ENCODE results near the gene ZNF329. TPM values are rescaled to one million over a fixed set of nuclear protein-coding genes. Genes with fewer than 3 reads are reported as not detected.

Gene ZNF329
- total RNA-seq, 1 experiment from 2014 or later: 11.2 TPM

DNA sequence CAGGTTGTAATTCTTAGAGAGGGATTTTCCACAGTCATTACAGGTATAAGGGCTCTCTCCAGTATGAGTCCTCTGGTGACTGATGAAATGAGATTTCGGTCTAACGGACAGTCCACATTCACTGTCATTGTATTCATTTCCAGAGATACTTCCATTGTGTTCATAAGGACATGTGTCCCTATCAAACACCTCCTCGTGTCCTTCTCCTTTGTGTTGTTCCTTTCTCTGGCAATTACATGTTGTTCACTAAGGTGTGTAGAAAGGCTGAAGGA lies 42.1 kb downstream of the ZNF329 start:
- no peak for DNase-seq
- H3K4me3 Mint-ChIP-seq (ENCODE audit: low read depth, unreplicated experiment): no peak overlapping the region
- no peaks in the 10 kb centered on the region for H3K36me3 Mint-ChIP-seq (ENCODE audit: insufficient read depth, unreplicated experiment)
- CTCF ChIA-PET: no interaction called here
- no TSS peak for BruUV-seq (replicated peaks)
- H3K9me3 Mint-ChIP-seq (ENCODE audit: low read depth, unreplicated experiment): peaks cover 16% of the 10 kb centered on the region
- no peaks in the 10 kb centered on the region for H3K27me3 Mint-ChIP-seq (ENCODE audit: unreplicated experiment)
- intact Hi-C loops (cut with micrococcal nuclease; ENCODE audit: unreplicated experiment): no loop called here
- no peaks in the 10 kb centered on the region for H3K4me1 Mint-ChIP-seq (ENCODE audit: low read depth, unreplicated experiment)
- TF ChIP-seq, protein P1, sequence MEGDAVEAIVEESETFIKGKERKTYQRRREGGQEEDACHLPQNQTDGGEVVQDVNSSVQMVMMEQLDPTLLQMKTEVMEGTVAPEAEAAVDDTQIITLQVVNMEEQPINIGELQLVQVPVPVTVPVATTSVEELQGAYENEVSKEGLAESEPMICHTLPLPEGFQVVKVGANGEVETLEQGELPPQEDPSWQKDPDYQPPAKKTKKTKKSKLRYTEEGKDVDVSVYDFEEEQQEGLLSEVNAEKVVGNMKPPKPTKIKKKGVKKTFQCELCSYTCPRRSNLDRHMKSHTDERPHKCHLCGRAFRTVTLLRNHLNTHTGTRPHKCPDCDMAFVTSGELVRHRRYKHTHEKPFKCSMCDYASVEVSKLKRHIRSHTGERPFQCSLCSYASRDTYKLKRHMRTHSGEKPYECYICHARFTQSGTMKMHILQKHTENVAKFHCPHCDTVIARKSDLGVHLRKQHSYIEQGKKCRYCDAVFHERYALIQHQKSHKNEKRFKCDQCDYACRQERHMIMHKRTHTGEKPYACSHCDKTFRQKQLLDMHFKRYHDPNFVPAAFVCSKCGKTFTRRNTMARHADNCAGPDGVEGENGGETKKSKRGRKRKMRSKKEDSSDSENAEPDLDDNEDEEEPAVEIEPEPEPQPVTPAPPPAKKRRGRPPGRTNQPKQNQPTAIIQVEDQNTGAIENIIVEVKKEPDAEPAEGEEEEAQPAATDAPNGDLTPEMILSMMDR (IDR thresholded peaks at IDR 0.05; ENCODE audit: unreplicated experiment): no peak
- no peak overlapping the region for H3K27ac Mint-ChIP-seq (ENCODE audit: unreplicated experiment)

GRCh38 chr19:58107778-58108545 lies 42.6 kb downstream of the ZNF329 start:
- no peaks in the 10 kb centered on the region for H3K4me1 Mint-ChIP-seq (ENCODE audit: low read depth, unreplicated experiment)
- H3K9me3 Mint-ChIP-seq (ENCODE audit: low read depth, unreplicated experiment): peaks cover 20% of the 10 kb centered on the region
- no peaks in the 10 kb centered on the region for H3K27me3 Mint-ChIP-seq (ENCODE audit: unreplicated experiment)
- H3K36me3 Mint-ChIP-seq (ENCODE audit: insufficient read depth, unreplicated experiment): no peaks in the 10 kb centered on the region
- no peak overlapping the region for H3K4me3 Mint-ChIP-seq (ENCODE audit: low read depth, unreplicated experiment)
- CTCF ChIA-PET: no interaction called here
- intact Hi-C loops (cut with micrococcal nuclease; ENCODE audit: unreplicated experiment): loop anchor here (2.0 kb wide), 1 partner anchor 61 kb away; no protein-coding TSS in a partner anchor
- no peak for DNase-seq
- BruUV-seq (replicated peaks): no TSS peak
- H3K27ac Mint-ChIP-seq (ENCODE audit: unreplicated experiment): no peak overlapping the region
- TF ChIP-seq, protein P1 (IDR thresholded peaks at IDR 0.05; ENCODE audit: unreplicated experiment): no peak

- H3K4me3 Mint-ChIP-seq (ENCODE audit: low read depth, unreplicated experiment): peak overlapping the region; percentile 79
- H3K9me3 Mint-ChIP-seq (ENCODE audit: low read depth, unreplicated experiment): peaks cover 17% of the 10 kb centered on the region
- DNase-seq: no peak
- TSS peak; percentile 98 for BruUV-seq (replicated peaks)
- intact Hi-C loops (cut with micrococcal nuclease; ENCODE audit: unreplicated experiment): no loop called here
- peaks cover 11% of the 10 kb centered on the region for H3K4me1 Mint-ChIP-seq (ENCODE audit: low read depth, unreplicated experiment)
- H3K36me3 Mint-ChIP-seq (ENCODE audit: insufficient read depth, unreplicated experiment): peaks cover 31% of the 10 kb centered on the region
- TF ChIP-seq, protein P1 (IDR thresholded peaks at IDR 0.05; ENCODE audit: unreplicated experiment): no peak
- no peaks in the 10 kb centered on the region for H3K27me3 Mint-ChIP-seq (ENCODE audit: unreplicated experiment)
- peak overlapping the region; percentile 99 for H3K27ac Mint-ChIP-seq (ENCODE audit: unreplicated experiment)
- CTCF ChIA-PET: no interaction called here
Measured at GRCh38 chr19:58098682-58098998, 51.9 kb downstream of the ZNF329 start.

GRCh38 chr19:58097781-58098681 lies 52.6 kb downstream of the ZNF329 start, which contains the start of gene ZSCAN18:
Gene ZSCAN18 (minus strand): TSS chr19:58098231. CDS start chr19:58090267, 7,964 bp downstream.
- Mint-ChIP-seq H3K9me3 (ENCODE audit: low read depth, unreplicated experiment) (peaks cover 15% of the 10 kb centered on the region), H3K27ac (ENCODE audit: unreplicated experiment) (peak within 1 kb of the TSS; percentile 99), H3K4me1 (ENCODE audit: low read depth, unreplicated experiment) (peaks cover 11% of the 10 kb centered on the region), H3K4me3 (ENCODE audit: low read depth, unreplicated experiment) (peak within 1 kb of the TSS; percentile 79), H3K27me3 (ENCODE audit: unreplicated experiment) (no peaks in the 10 kb centered on the region), H3K36me3 (ENCODE audit: insufficient read depth, unreplicated experiment) (peaks cover 36% of the 10 kb centered on the region)
- intact Hi-C loops (cut with micrococcal nuclease; ENCODE audit: unreplicated experiment): no loop called here
- DNase-seq: peak; percentile 98
- TF ChIP-seq, protein P1 (IDR thresholded peaks at IDR 0.05; ENCODE audit: unreplicated experiment): no peak
- CTCF ChIA-PET: no interaction called here
- BruUV-seq (replicated peaks): no TSS peak
